Lung (tissue), 12 donors: ENCODE results near the gene APBB1. TPM values are rescaled to one million over a fixed set of nuclear protein-coding genes. Genes with fewer than 3 reads are reported as not detected.
A peak's percentile ranks its signal among the peaks of the same experiment; 100 is the strongest.

Experiments
- ATAC-seq: fragments of 200-7000 bp; cut with Tn5 transposase; one replicate; pipeline ENCODE4 v1.9.1; 2020; ENCODE audit warnings: moderate number of reproducible peaks; ENCODE audit not compliant: insufficient read depth, low FRiP score
- DNase-seq, 3 donors: peaks; one replicate each; pipeline ENCODE4 v3.0.0-alpha.2; 2013 to 2017
- H3K27ac ChIP-seq, 2 donors: one replicate each; pipeline ENCODE4 v1.5.1; 2013; ENCODE audit warnings: mild to moderate bottlenecking in 2 of 2, moderate library complexity in 2 of 2, control low read depth in 1 of 2, inconsistent platforms in 1 of 2, low read depth in 1 of 2, low read length in 1 of 2
- H3K27me3 ChIP-seq, 3 donors: one replicate each; pipeline ENCODE4 v1.5.1; 2013; ENCODE audit warnings: low read length in 2 of 3; ENCODE audit not compliant: control insufficient read depth in 3 of 3, insufficient read depth in 3 of 3
- H3K36me3 ChIP-seq, 4 donors: one replicate each; pipeline ENCODE4 v1.5.1; 2013; ENCODE audit warnings: low read length in 4 of 4, mild to moderate bottlenecking in 1 of 4, moderate library complexity in 1 of 4; ENCODE audit not compliant: control insufficient read depth in 4 of 4, insufficient read depth in 4 of 4
- H3K4me1 ChIP-seq, 5 donors: one replicate each; pipeline ENCODE4 v1.5.1; 2013; ENCODE audit warnings: low read length in 5 of 5, mild to moderate bottlenecking in 2 of 5, moderate library complexity in 1 of 5; ENCODE audit not compliant: control insufficient read depth in 5 of 5, insufficient read depth in 5 of 5
- H3K4me3 ChIP-seq: one replicate; pipeline ENCODE4 v1.5.1; 2013; ENCODE audit warnings: mild to moderate bottlenecking, control low read depth, moderate library complexity
- H3K9ac ChIP-seq, 2 donors: one replicate each; pipeline ENCODE4 v1.5.1; 2013; ENCODE audit warnings: low read length in 2 of 2, control low read depth in 1 of 2; ENCODE audit not compliant: insufficient read depth in 1 of 2
- H3K9me3 ChIP-seq, 4 donors: one replicate each; pipeline ENCODE4 v1.5.1; 2013; ENCODE audit warnings: low read length in 3 of 4, mild to moderate bottlenecking in 1 of 4, moderate library complexity in 1 of 4; ENCODE audit not compliant: control insufficient read depth in 4 of 4, insufficient read depth in 3 of 4
- CTCF ChIP-seq: IDR thresholded peaks from 2 replicates; pipeline ENCODE4 v1.5.1; 2012; ENCODE audit warnings: mild to moderate bottlenecking; ENCODE audit errors: control extremely low read depth, extremely low read depth
- WGBS, 2 donors: extraction: QIAGEN DNeasy Blood & Tissue Kit; methylation state at CpG; one replicate each; pipeline ENCODE4 v1.1.7; 2013; 5-methylcytosine and 5-hydroxymethylcytosine counted together
- polyA plus RNA-seq, 2 donors: library from polyadenylated mRNA; stranded (reverse); fragments of 200-250 nt; gene quantifications; one replicate each; pipeline ENCODE4 v1.2.1, GENCODE V29; 2013
- total RNA-seq, 2 donors: library from RNA; depleted of rRNA in 1 of 2; stranded (reverse); fragments of >200 nt in 1 of 2; gene quantifications; one replicate each; pipeline ENCODE4 v1.2.1, GENCODE V29; 2014 to 2021
- donor health status: control.
- donor health status: control.
- donor health status: Bipolar disorder and iron deficiency.
- donor health status: healthy.
- donor health status: DM: yes; HTN: yes; CAD: no.

APBB1 gene
- total and polyA plus RNA-seq, 4 donors: 18.8 to 42.0 (median 30.6) TPM

DNA sequence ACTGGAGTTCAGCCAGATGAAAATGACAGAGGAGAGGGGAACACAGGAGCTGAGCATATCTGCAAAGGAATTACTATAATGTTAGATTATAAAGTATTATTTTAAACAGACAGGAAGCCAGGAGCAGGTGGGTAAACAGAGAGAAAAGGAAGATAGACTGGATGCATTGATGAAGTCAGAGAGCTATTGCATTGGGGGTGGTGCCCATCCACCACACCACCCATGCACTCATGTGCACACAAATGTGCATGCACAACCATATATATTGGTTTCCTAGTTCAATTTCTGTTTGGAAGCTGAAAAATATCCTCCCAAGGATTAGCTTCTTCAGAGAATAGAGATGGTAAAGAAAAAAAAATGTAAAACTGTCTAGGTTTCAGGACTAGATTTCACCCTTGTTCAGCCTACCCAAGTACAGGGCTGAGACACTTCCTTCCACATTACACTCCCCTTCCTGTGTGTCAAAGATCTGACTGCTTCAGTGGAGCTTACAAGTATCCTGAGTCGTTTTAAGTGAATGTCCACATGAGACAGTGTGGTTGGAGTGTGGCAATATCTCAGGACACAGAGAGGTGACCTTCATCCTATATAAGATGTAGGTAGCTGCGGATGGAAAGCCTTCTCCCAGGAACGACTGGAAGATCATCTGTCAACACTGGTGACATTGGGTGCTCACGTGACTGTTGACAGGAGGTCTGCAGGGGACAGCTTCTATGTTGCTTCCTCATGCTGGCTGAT lies 40.8 kb downstream of the APBB1 start:
- no peaks in the 10 kb centered on the region for H3K36me3 ChIP-seq
- no peaks in the 10 kb centered on the region for H3K27me3 ChIP-seq
- H3K4me3 ChIP-seq: no peak overlapping the region
- ATAC-seq (no peak), DNase-seq (no peak)
- TF ChIP-seq CTCF: no peak
- H3K4me1 ChIP-seq: no peaks in the 10 kb centered on the region
- 13 to 21% methylated on average over 4 of the region's 4 CpGs for WGBS, 2 donors
- H3K9ac ChIP-seq: no peak overlapping the region
- no peaks in the 10 kb centered on the region for H3K9me3 ChIP-seq
- peak overlapping the region; percentile 5 to 64 for H3K27ac ChIP-seq

- H3K4me1 ChIP-seq: no peaks in the 10 kb centered on the region
- ATAC-seq (no peak), DNase-seq (no peak)
- H3K4me3 ChIP-seq: no peak overlapping the region
- H3K9me3 ChIP-seq: no peaks in the 10 kb centered on the region
- no peak overlapping the region for H3K27ac ChIP-seq
- H3K36me3 ChIP-seq: no peaks in the 10 kb centered on the region
- no peak for TF ChIP-seq CTCF
- WGBS, 2 donors: 89 to 94% methylated on average over 6 of the region's 6 CpGs
- H3K9ac ChIP-seq: no peak overlapping the region
- no peaks in the 10 kb centered on the region for H3K27me3 ChIP-seq
Measured at GRCh38 chr11:6371825-6372224, 47.1 kb downstream of the APBB1 start.

DNA sequence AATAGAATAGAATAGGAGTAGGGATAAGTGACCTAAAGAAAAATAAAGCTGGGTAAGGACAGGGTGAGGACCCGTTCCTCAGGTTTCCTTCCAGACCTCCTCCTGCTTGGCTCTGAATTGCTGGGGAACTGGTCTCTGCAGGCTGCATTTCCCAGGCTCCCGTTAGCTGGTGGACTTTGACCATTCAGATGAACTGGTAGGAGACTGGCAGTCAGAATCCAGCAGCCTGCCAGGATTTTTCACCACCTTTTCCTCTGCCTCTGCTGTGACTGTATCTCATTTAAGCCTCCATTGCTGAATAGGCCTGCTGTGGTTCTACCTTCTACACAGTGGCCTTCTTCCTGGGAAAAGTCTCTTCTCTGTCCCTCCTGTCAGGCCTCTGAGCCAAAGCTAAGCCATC lies 53.2 kb downstream of the APBB1 start:
- no peak overlapping the region for H3K9ac ChIP-seq
- WGBS, 2 donors: 84 to 85% methylated on average over 2 of the region's 2 CpGs
- H3K4me1 ChIP-seq: peaks cover 0 to 3% (median 0%) of the 10 kb centered on the region in 5 donors
- no peak for TF ChIP-seq CTCF
- no peaks in the 10 kb centered on the region for H3K27me3 ChIP-seq
- H3K9me3 ChIP-seq: no peaks in the 10 kb centered on the region
- H3K4me3 ChIP-seq: no peak overlapping the region
- no peaks in the 10 kb centered on the region for H3K36me3 ChIP-seq
- ATAC-seq: no peak
- no peak overlapping the region for H3K27ac ChIP-seq
- DNase-seq: no peak
